ENCODE data around the gene KLK4. TPM values are rescaled to one million over a fixed set of nuclear protein-coding genes. Genes with fewer than 3 reads are reported as not detected.
"Not testable (repeated sequence)": the region's sequence is repeated elsewhere in the genome, so short reads cannot be mapped to it uniquely, and the experiment has no call there.

Gene KLK4
- total and polyA plus RNA-seq, 12 donors = not detected

DNA sequence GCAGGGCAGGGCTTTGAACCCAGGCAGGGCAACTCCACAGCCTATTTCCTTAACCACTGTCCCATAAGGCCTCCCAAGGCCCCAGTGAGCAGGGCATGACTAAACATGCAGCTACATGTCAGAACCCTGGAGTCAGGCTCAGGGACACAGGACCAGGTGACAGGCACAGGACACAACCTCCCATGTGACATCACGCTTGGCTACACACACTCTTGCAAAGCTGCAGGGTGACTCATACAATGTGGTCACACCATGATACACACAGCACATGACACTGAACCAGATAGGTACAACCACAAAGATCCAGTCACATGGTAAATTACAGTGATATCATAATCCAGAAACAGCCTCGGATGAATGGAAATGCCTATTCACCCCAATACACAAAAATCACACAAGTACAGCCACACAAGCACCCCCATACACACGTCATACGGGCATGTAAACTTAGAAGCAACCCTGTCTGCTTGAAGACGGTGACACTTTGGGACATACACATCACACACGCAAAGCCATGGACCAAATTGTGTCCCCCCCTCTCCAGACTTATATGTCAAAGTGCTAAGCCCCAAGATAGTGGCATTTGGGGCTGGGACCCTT is 14.5 kb downstream of the KLK4 start:
- TF ChIP-seq, protein P1, sequence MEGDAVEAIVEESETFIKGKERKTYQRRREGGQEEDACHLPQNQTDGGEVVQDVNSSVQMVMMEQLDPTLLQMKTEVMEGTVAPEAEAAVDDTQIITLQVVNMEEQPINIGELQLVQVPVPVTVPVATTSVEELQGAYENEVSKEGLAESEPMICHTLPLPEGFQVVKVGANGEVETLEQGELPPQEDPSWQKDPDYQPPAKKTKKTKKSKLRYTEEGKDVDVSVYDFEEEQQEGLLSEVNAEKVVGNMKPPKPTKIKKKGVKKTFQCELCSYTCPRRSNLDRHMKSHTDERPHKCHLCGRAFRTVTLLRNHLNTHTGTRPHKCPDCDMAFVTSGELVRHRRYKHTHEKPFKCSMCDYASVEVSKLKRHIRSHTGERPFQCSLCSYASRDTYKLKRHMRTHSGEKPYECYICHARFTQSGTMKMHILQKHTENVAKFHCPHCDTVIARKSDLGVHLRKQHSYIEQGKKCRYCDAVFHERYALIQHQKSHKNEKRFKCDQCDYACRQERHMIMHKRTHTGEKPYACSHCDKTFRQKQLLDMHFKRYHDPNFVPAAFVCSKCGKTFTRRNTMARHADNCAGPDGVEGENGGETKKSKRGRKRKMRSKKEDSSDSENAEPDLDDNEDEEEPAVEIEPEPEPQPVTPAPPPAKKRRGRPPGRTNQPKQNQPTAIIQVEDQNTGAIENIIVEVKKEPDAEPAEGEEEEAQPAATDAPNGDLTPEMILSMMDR (IDR thresholded peaks at IDR 0.05) = no peak
- no peaks in the 10 kb centered on the region for H3K4me1 ChIP-seq
- 69 to 76% methylated on average over 6 of the region's 6 CpGs for WGBS, 2 donors
- no peak overlapping the region for H3K27ac ChIP-seq
- peaks cover 0 to 54% (median 28%) of the 10 kb centered on the region in 7 donors for H3K27me3 ChIP-seq
- no peak overlapping the region for H3K4me3 ChIP-seq
- ATAC-seq = no peak
- intact Hi-C loops (cut with DNase I) = no loop called here
- H3K36me3 ChIP-seq = no peaks in the 10 kb centered on the region
- H3K9me3 ChIP-seq = no peaks in the 10 kb centered on the region
- DNase-seq = no peak

DNA sequence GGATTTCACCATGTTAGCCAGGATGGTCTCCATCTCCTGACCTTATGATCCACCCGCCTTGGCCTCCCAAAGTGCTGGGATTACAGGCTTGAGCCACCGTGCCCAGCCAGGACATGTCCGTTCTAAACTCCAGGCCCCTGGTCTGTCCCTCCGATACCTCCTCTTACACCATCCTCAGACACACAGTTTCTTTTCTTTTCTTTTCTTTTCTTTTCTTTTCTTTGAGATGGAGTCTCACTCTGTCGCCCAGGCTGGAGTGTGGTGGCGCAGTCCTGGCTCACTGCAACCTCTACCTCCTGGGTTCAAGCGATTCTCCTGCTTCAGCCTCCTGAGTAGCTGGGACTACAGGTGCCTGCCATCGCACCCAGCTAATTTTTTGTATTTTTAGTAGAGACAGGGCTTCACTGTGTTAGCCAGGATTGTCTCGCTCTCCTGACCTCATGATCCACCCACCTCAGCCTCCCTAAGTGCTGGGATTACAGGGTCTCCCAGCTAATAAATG is 15.1 kb downstream of the KLK4 start:
- H3K27ac ChIP-seq; H3K4me3 ChIP-seq; H3K9me3 ChIP-seq; ATAC-seq; DNase-seq; H3K36me3 ChIP-seq; intact Hi-C loops (cut with DNase I); H3K4me1 ChIP-seq: not testable (repeated sequence)
- H3K27me3 ChIP-seq = peaks cover 0 to 51% (median 27%) of the 10 kb centered on the region in 7 donors
- WGBS, 2 donors = 82 to 85% methylated on average over 9 of the region's 9 CpGs

DNA sequence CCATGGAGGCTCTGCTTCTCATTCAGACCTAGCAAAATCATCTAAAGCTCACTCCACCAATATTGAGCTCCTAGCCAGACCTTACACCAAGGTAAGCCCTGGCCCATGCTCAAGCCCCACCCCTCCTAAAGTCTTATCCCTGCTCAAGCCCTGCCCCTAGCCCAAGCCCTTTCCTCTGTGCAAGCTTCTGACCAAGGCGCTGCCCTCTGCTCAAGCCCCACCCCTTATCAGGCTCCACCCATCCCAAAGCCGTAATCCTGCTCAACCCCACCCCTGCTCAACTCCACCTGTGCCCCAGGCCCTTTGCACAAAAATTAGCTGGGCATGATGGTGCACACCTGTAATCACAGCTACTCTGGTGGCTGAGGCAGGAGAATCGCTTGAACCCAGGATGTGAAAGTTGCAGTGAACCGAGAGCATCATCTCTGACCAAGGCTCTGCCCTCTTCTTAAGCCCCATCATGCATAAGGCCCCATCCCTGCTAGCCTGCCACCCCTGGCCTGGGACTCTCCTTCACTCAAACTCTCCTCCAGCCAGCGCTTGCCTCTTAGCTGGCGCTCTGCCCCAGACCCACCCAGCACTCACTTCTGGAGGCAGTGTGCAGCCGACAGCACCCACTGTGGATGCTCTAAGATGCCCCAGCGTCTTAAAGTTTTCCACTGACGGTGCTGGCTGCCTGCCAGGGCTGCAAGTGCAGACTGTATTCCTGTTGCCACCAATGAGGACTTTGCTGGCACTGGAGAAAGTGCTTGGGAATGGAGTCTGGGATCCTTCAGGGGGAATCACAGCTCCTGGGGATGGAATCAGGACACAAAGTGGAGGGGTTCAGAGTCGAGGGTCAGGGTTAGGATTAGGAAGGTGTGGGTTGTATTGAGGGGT is 16.5 kb downstream of the KLK4 start:
- ATAC-seq (no peak), DNase-seq (no peak)
- peaks cover 0 to 40% (median 20%) of the 10 kb centered on the region in 7 donors for H3K27me3 ChIP-seq
- no peaks in the 10 kb centered on the region for H3K36me3 ChIP-seq
- WGBS, 2 donors = 64 to 66% methylated on average over 10 of the region's 10 CpGs
- TF ChIP-seq, protein P1 (IDR thresholded peaks at IDR 0.05) = no peak
- intact Hi-C loops (cut with DNase I) = no loop called here
- H3K4me3 ChIP-seq = no peak overlapping the region
- H3K9me3 ChIP-seq = no peaks in the 10 kb centered on the region
- H3K27ac ChIP-seq = no peak overlapping the region
- no peaks in the 10 kb centered on the region for H3K4me1 ChIP-seq

DNA sequence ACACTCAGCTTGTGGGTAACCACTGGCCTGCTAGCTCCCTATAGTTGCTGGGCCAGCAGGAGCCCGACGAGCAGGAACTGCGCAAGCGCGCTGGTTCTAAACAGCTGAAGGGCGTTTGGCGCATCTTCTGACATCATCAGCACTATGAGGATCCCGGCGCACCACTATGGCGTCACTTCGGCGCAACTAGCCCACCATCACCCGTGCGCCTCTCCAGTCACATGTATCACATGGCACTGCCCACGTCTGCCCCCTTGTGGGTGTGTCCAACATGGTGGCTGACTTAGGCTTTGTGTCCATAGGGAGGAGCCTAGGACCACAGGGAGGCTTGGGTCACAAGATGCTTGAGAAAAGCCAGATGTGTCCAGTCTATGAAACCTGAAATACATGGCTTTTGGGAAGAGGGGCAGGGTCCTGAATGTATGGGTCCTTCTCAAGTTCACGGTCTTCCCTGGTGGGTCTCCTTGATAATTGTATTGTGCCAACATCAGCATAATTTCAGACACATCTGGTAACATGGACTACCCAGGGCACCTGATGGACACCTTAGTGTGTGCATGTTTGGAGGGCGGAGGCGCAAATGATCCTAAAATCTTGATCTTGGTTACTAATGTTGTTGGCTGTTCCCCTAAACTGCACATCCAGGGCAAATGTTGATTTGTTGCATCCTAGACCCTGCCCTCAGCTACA is 18.0 kb downstream of the KLK4 start:
- WGBS, 2 donors = 87 to 88% methylated on average over 18 of the region's 18 CpGs
- Histone ChIP-seq H3K27ac (no peak overlapping the region), H3K27me3 (peaks cover 0 to 42% (median 23%) of the 10 kb centered on the region in 7 donors), H3K4me1 (no peaks in the 10 kb centered on the region), H3K4me3 (no peak overlapping the region), H3K36me3 (no peaks in the 10 kb centered on the region), H3K9me3 (no peaks in the 10 kb centered on the region)
- ATAC-seq = no peak
- TF ChIP-seq, protein P1 (IDR thresholded peaks at IDR 0.05) = no peak
- intact Hi-C loops (cut with DNase I) = no loop called here
- DNase-seq = no peak
